Tibial nerve (tissue), 4 donors: Measurements from ENCODE around the gene AUTS2.

Experiments used
- CTCF ChIP-seq, 5 experiments: fragments of 200-600 bp in 3 of 5; fragments of 450-650 bp in 2 of 5; sonication (generic) in 3 of 5; IDR thresholded peaks; one replicate each; pipeline ENCODE4 v1.5.1; 2016 to 2019; ENCODE audit warnings: antibody characterized with exemption in 5 of 5, mild to moderate bottlenecking in 3 of 5, moderate library complexity in 2 of 5
- EP300 ChIP-seq, 2 donors: sonication (generic); formaldehyde crosslinking; IDR thresholded peaks; one replicate each; pipeline ENCODE4 v1.6.1; 2017; ENCODE audit warnings: antibody characterized with exemption in 2 of 2, mild to moderate bottlenecking in 1 of 2
- POLR2A ChIP-seq, 2 donors: fragments of 450-650 bp; IDR thresholded peaks; one replicate each; pipeline ENCODE4 v1.6.1; 2017; ENCODE audit warnings: antibody characterized with exemption in 2 of 2, mild to moderate bottlenecking in 2 of 2, moderate library complexity in 2 of 2

- TF ChIP-seq POLR2A (IDR thresholded peaks at IDR 0.05), result no peak
- TF ChIP-seq CTCF (IDR thresholded peaks at IDR 0.05), result no peak
- no peak for TF ChIP-seq EP300 (IDR thresholded peaks at IDR 0.05)
Measured at GRCh38 chr7:70299472-70299807, 701.2 kb downstream of the AUTS2 start.
